GM21447 (cell line): ENCODE results near the gene SLC1A3.
"Not testable (repeated sequence)": the region's sequence is repeated elsewhere in the genome, so short reads cannot be mapped to it uniquely, and the experiment has no call there.

Source experiments
- ATAC-seq: cut with Tn5 transposase; IDR thresholded peaks from one replicate; pipeline ENCODE4 v1.9.1; 2021; ENCODE audit not compliant: unreplicated experiment

The SLC1A3 gene

GRCh38 chr5:36606428-36607113 lies at the start of gene SLC1A3:
Gene SLC1A3, plus strand, starts transcription at chr5:36606606. Its CDS starts 1,818 bp downstream, at chr5:36608424.
- ATAC-seq: peak; percentile 89

- no peak for ATAC-seq
Measured at GRCh38 chr5:36558641-36559040, 47.8 kb upstream of the SLC1A3 start.

GRCh38 chr5:36561601-36562000 lies 44.8 kb upstream of the SLC1A3 start:
- ATAC-seq: no peak

- ATAC-seq: no peak
Measured at GRCh38 chr5:36569491-36569890, 36.9 kb upstream of the SLC1A3 start.

GRCh38 chr5:36570301-36571095 lies 35.9 kb upstream of the SLC1A3 start:
- ATAC-seq: no peak

- no peak for ATAC-seq
Measured at GRCh38 chr5:36571401-36572042, 34.9 kb upstream of the SLC1A3 start.

- ATAC-seq: no peak
Measured at GRCh38 chr5:36573438-36573837, 33.0 kb upstream of the SLC1A3 start.

GRCh38 chr5:36575361-36575781 lies 31.0 kb upstream of the SLC1A3 start:
- ATAC-seq: no peak

GRCh38 chr5:36576721-36577120 lies 29.7 kb upstream of the SLC1A3 start:
- no peak for ATAC-seq

- not testable (repeated sequence) for ATAC-seq
Measured at GRCh38 chr5:36579858-36580257, 26.5 kb upstream of the SLC1A3 start.

- ATAC-seq: no peak
Measured at GRCh38 chr5:36581070-36581469, 25.3 kb upstream of the SLC1A3 start.

- ATAC-seq: no peak
Measured at GRCh38 chr5:36584009-36584875, 22.2 kb upstream of the SLC1A3 start.

GRCh38 chr5:36585701-36586100 lies 20.7 kb upstream of the SLC1A3 start:
- no peak for ATAC-seq

- no peak for ATAC-seq
Measured at GRCh38 chr5:36587354-36587753, 19.1 kb upstream of the SLC1A3 start.

GRCh38 chr5:36589735-36590134 lies 16.7 kb upstream of the SLC1A3 start:
- ATAC-seq: not testable (repeated sequence)

GRCh38 chr5:36590513-36591286 lies 15.7 kb upstream of the SLC1A3 start:
- ATAC-seq: no peak

GRCh38 chr5:36593867-36594266 lies 12.5 kb upstream of the SLC1A3 start:
- ATAC-seq: no peak

- no peak for ATAC-seq
Measured at GRCh38 chr5:36596247-36596646, 10.2 kb upstream of the SLC1A3 start.

GRCh38 chr5:36596756-36597155 lies 9.7 kb upstream of the SLC1A3 start:
- no peak for ATAC-seq

- ATAC-seq: no peak
Measured at GRCh38 chr5:36598045-36598444, 8.4 kb upstream of the SLC1A3 start.
